BJ (cell line): ENCODE measurements around the gene AGXT. TPM values are rescaled to one million over a fixed set of nuclear protein-coding genes. Genes with fewer than 3 reads are reported as not detected.

Experiments
- CTCF ChIA-PET: fragments of 350-600 bp; formaldehyde crosslinking; extraction: SDS; loops from one replicate; lab custom pipeline; 2021; ENCODE audit warnings: antibody characterized with exemption, inconsistent platforms; lab: Yijun Ruan, JAX
- POLR2A ChIA-PET: fragments of 300-600 bp; sonication (Branson Sonifier 250); formaldehyde crosslinking; extraction: SDS; loops from one replicate; lab custom pipeline; 2021; ENCODE audit warnings: antibody characterized with exemption; lab: Charles Lee
- DNase-seq: peaks from one replicate; pipeline ENCODE4 v3.0.0-alpha.2; 2011; ENCODE audit warnings: low read depth
- H3K27me3 ChIP-seq: 2 replicates; pipeline ENCODE4 v1.6.0; 2011; ENCODE audit warnings: low read length; ENCODE audit not compliant: control insufficient read depth, insufficient read depth
- H3K36me3 ChIP-seq: 2 replicates; pipeline ENCODE4 v1.5.1; 2011; ENCODE audit warnings: low read length; ENCODE audit not compliant: control insufficient read depth, insufficient read depth
- H3K4me3 ChIP-seq: 2 replicates; pipeline ENCODE4 v1.5.1; 2011; ENCODE audit warnings: low read depth, mild to moderate bottlenecking, control low read depth, low read length
- polyA plus RNA-seq: library from polyadenylated mRNA; depleted of rRNA; stranded (reverse); fragments of >200 nt; gene quantifications from 2 replicates; pipeline ENCODE4 v1.2.3, GENCODE V29; 2011
- TF ChIP-seq, protein P1 (sequence below): IDR thresholded peaks from 2 replicates; pipeline ENCODE4 v1.5.1; 2011; ENCODE audit warnings: low read depth, mild to moderate bottlenecking, control low read depth, inconsistent platforms, low read length, moderate library complexity; ENCODE audit not compliant: insufficient read depth

The AGXT gene
- polyA plus RNA-seq, 1 experiment, result not detected

DNA sequence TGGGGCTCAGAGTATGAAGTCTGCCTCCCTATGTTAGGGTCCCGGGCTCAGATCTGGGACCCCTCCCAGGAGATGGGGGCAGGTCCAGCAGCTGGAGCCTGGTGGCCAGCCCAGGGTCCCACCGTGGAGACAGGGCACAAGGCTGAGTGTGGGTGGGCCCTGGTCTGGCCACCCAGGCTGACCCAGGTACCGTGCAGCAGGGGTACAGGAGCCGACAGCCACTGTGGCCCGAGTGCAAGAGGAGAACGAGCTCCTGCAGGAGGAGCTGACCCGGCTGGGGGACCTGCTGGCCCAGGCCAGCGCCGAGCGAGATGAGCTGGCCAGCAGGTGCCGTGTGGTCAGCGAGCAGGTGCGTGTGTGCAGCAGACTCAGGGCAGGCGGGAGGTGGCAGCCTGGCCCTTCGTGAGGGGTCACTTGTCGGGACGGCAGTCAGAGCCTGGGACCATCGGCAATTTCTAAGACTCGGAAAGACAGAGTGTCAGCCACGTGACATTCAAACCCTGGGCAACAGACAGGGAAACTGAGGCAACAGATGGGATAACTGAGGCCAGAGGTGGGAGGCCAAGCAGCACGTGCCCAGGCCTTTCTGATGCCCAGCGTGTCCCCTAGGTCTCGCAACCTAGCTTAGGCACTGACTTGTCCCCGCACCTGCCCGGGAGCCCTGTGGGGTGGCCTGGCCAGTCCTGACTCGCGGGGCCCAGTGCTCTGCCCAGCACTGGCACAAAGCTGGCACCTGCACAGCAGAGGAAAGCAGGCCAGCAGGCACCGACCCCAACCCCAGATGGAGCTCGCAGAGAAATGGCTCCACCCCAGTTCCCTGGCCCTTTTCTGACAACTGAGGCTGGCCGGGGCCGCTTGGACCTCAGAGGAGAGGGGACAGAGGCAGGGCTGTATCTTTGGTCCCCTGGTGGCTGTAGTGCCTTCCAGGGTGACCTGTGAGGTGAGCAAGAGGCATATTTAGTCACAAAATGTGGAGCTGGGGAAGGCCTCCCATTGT is 51.5 kb downstream of the AGXT start:
- CTCF ChIA-PET, result no interaction called here
- Histone ChIP-seq H3K27me3 (no peaks in the 10 kb centered on the region), H3K4me3 (no peak overlapping the region), H3K36me3 (no peaks in the 10 kb centered on the region)
- TF ChIP-seq, protein P1, sequence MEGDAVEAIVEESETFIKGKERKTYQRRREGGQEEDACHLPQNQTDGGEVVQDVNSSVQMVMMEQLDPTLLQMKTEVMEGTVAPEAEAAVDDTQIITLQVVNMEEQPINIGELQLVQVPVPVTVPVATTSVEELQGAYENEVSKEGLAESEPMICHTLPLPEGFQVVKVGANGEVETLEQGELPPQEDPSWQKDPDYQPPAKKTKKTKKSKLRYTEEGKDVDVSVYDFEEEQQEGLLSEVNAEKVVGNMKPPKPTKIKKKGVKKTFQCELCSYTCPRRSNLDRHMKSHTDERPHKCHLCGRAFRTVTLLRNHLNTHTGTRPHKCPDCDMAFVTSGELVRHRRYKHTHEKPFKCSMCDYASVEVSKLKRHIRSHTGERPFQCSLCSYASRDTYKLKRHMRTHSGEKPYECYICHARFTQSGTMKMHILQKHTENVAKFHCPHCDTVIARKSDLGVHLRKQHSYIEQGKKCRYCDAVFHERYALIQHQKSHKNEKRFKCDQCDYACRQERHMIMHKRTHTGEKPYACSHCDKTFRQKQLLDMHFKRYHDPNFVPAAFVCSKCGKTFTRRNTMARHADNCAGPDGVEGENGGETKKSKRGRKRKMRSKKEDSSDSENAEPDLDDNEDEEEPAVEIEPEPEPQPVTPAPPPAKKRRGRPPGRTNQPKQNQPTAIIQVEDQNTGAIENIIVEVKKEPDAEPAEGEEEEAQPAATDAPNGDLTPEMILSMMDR, result no peak
- POLR2A ChIA-PET, result no interaction called here
- no peak for DNase-seq

DNA sequence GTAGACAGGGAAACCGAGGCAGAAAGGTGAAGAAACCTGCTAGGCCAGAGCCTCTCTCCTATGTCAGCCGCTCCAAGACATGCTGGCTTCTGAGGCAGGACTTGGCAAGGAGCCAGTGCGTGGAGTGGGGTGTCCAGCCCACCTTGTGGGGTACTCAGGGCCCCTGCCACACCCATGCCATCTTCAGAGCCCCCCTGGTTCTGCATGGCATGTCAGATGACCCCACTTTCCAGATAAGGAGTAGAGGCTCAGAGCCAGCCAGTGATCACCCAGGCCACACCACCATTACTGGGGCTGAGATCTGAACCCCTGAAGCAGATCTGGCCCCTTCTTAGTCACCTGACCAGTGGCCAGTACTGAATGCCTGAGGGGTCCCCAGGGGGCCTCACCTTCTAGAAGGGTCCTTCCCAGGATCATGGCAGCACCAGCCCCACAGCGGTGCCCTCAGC is 52.2 kb downstream of the AGXT start:
- TF ChIP-seq, protein P1, result no peak
- Histone ChIP-seq H3K36me3 (no peaks in the 10 kb centered on the region), H3K4me3 (no peak overlapping the region), H3K27me3 (no peaks in the 10 kb centered on the region)
- ChIA-PET POLR2A (interaction anchor here (0.6 kb wide), 1 partner anchor 228 kb away, joined by 3 read pairs; no protein-coding TSS in a partner anchor), CTCF (no interaction called here)
- DNase-seq, result no peak

DNA sequence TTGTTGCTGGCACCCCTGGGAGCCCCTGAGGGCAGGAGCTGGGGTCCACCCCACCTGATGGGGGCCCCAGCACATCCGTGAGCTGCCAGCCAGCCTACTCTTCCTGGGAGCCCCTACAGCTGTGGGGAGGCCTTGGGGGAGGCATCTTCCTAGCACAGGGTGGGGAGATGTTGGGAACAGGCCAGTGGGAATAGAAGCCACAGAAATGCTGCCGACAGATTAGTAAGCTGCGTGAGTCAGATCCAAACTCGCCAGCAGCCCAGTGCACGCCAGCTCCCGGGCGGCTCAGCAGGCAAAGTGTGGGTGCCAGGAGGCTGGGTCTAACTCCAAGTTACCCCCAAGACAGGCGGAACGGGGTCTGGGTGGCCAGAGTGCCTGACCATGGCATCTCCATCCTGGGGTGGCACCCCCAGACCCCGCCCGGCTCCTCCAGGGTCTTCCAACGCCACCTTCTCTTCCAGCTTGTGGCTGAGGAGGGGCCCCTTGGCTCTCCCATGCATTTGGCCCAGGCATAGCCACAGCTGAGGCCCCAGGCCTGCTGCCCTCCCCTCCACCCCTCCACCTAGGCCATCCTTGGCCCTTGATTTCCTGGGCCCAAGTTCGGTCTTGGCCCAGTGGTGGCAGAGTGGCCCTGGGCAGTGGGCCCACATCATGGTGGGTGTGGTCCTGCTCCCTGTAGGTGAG is 52.8 kb downstream of the AGXT start:
- DNase-seq, result peak; percentile 78
- POLR2A ChIA-PET, result interaction anchor here (0.6 kb wide), 1 partner anchor 227 kb away, joined by 3 read pairs; no protein-coding TSS in a partner anchor
- Histone ChIP-seq H3K4me3 (no peak overlapping the region), H3K36me3 (no peaks in the 10 kb centered on the region), H3K27me3 (no peaks in the 10 kb centered on the region)
- TF ChIP-seq, protein P1, result no peak
- CTCF ChIA-PET, result no interaction called here

DNA sequence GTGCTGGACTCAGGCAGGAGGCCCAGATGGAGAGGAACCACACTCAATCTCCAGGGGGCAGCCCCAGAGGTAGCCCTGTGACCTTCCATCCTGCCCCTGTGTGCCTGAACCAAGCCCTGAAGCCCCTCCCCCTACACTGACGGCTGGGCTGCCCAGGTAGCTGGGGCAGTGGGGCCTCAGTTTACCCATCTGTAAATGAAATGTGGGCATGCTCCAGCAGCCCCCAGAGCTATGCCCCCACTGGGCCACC is 53.3 kb downstream of the AGXT start:
- Histone ChIP-seq H3K36me3 (no peaks in the 10 kb centered on the region), H3K4me3 (no peak overlapping the region), H3K27me3 (no peaks in the 10 kb centered on the region)
- no peak for DNase-seq
- CTCF ChIA-PET, result no interaction called here
- POLR2A ChIA-PET, result no interaction called here
- TF ChIP-seq, protein P1, result no peak

DNA sequence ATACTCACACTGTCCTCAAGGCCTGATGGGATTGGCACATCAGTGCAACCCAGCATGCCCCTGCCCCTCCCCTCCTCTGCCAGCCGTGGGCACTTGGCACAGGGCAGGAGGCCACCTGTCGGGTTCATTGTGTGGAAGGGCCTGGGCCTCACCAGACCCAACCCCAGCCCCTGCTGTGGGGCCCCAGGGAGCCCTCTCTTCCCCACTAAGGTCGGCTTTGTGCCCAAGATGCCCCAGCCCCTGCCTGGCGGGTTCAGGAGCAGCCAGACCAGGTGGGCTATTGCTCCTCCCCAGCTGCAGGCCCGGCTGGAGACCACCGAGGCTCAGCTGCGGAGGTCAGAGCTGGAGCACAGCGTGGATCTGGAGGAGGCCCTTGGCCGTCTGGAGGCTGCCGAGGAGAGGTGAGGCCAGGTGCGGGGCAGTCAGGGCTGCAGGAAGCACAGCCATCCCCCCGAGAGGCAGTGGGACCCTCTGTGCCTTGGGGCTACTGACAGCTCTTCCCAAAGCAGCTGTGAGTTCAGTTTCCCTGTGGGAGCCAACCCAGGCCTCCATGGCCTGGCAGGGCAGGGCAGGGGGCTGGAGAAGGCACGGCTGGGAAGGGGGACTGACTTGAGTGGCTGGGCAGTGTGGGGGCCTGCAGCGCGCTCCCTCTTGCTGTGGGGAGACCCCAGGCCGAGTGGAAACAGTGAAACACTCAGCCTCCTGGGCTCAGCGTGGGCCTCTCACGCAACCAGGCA is 53.8 kb downstream of the AGXT start:
- POLR2A ChIA-PET, result no interaction called here
- no peak for DNase-seq
- Histone ChIP-seq H3K36me3 (no peaks in the 10 kb centered on the region), H3K4me3 (no peak overlapping the region), H3K27me3 (no peaks in the 10 kb centered on the region)
- CTCF ChIA-PET, result no interaction called here
- TF ChIP-seq, protein P1, result no peak
